HL-60/S4 treated with phorbol 12-myristate 13-acetate at 8.2 ng/mL for 4 days and 3 days (cell line): ENCODE data around the gene CLDN9.

Experiments
- in situ Hi-C: fragments of 300-500 bp; cut with MboI; formaldehyde crosslinking; loops from 2 replicates; pipeline ENCODE4 v1.15.0; 2022; ENCODE audit warnings: low sequenced_read_pairs

The CLDN9 gene

DNA sequence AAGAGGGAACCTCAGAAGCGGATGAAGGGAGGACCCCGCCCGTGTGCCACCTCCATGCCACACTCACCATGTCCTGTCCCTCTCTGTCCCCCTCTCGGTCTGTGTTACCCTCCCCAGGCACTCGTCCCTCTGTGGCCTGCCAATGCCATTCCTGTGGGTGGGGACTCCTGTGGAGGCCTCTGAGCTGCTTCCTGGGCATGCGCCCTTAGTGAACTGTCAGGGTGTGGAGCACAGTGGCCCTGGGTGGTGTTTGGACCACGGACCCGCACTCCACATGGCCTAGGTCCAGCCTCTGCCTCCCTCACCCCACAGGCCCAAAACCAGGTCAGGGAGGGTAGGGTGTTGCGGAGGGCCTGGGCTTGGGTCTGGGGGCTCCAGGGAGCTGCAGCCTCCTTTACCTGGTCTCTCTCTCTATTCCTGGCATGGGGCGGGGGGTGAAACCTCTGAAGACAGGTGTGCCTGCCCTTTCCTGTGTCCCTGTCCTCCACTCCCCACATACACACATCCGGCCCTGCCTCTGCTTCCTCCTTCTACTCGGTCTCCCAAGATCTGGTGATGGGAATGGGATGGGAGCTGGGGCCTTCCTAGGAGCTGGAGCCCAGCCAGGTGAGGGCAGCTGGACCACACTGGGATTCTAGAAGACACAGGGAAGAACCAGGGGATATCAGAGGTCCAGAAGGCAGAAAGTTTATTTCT is 21.0 kb upstream of the CLDN9 start:
- in situ Hi-C loops: no loop called here

DNA sequence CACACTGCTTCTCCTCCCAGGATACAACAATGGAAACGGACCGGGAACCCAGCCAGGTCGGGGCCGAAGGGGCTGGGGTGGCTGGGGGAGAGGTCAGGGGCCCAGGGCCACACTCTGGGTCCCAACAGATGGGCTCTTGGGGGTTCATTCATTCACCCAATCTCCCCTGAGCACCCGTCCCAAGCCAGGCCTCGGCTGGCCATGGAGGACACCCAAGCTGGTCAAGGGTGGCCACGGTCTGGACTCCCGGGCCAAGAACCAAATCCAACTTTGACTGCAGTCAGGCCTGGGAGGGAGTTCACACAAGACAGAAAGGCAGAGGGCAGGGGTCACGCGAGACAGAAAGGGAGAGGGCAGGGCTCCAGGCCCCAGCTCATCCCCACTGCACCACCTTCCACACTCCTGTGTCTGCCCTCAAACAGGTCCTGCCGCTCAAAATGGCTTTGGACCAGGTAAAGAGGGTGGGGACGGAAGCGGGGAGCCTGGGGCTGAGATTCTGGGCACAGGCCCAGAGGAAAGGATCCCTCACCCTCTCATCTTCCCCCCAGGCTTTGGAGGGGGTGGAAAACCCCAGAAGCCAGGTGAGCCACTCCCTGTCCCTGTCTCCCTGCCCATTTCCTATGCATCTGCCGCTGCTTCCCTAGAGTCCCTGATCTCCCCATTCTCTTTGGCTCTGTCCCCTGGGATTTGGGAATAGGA is 20.2 kb upstream of the CLDN9 start:
- in situ Hi-C loops: no loop called here

DNA sequence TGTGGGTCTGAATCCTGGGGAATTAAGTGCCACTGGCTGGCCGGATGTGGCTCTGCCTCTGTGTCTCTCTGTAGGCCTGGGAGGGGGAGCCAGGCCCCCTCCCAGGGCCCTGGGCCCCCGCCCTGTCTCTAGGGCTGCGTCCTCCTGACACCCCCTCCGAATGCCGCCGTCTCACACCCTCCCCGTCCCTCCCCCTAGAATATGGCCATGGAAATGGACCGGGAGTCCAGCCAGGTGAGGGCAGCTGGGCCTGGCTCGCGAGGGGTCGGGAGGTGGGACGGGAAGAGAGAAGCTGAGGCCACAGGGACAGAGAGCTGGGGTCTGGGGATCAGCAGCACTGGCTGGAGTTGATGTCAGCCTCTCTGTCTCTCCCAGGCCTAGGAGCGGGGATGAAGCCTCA is 16.4 kb upstream of the CLDN9 start:
- in situ Hi-C loops: no loop called here

GRCh38 chr16:2999929-3000328 is 12.8 kb upstream of the CLDN9 start:
- in situ Hi-C loops: no loop called here

DNA sequence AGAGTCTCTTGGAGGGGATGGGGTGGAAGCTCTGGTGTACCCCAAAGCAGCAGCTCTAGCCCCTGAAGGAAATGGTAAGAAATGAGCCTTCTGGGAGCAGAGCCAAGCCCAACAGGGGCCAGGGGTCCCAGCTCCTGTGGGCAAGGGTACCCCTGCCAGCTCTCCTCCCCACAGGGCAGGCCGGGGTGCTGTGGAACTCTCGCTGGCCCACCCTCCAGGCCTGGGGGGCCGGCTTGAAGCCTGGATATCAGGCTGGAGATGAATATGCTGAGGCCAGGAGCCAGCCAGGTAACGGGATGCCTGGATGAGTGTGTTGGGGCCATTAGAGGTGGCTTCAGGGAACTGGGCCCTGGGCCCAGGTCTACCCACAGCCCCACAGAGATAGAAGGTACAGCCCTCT is 12.2 kb upstream of the CLDN9 start:
- in situ Hi-C loops: no loop called here

- in situ Hi-C loops: no loop called here
Measured at GRCh38 chr16:3001316-3001715, 11.4 kb upstream of the CLDN9 start.

- in situ Hi-C loops: no loop called here
Measured at GRCh38 chr16:3003582-3004270, 9.0 kb upstream of the CLDN9 start.

- in situ Hi-C loops: no loop called here
Measured at GRCh38 chr16:3004319-3004718, 8.4 kb upstream of the CLDN9 start.

- in situ Hi-C loops: no loop called here
Measured at GRCh38 chr16:3004781-3005284, 7.9 kb upstream of the CLDN9 start.

DNA sequence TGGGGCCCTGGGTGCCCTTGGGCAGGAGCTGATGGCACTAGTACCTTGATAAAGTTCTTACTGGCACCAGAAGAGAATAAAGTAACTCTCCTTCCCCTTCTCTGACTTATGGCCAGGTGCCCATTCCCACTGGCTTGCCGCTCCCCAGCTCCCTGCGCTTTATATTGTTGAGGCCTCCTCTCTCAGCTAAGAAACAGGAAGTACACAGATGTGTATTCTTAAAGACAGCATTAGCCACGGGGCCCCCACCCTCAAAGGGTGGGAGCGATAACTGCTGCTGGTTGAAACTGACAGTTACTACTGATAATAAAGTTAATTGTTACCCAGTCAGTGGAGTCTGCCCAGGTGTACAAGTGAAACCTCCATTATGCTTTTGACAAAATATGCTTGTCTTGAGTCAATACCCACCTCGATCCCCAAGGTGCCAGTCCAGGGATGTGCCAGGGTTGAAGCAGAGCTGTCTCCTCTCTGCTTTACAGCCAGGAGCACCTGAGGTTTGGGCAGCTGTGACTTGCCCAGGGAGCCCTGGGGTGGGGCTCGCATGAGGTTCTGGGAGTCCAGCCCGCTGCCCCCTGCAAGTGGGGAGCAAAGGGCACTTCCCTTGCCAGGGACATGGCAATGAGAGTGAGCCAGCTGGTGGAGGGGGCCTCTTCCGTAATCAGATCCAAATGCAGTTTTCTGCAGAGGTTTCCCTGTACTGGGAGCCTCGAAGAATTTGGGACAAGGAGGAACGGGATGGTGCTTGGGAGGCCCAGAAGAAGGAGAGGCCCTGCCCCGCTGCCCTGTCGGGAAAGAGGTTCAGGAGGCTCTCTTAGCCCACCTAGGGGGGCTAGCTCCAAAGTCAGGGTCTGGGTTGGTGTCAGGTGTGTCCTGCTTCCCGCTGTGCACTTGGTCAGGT is 5.4 kb upstream of the CLDN9 start:
- in situ Hi-C loops: no loop called here

- in situ Hi-C loops: no loop called here
Measured at GRCh38 chr16:3007957-3008689, 4.6 kb upstream of the CLDN9 start.

GRCh38 chr16:3008690-3009037 is 4.1 kb upstream of the CLDN9 start:
- in situ Hi-C loops: no loop called here

GRCh38 chr16:3009568-3010390 is 2.9 kb upstream of the CLDN9 start:
- in situ Hi-C loops: no loop called here

GRCh38 chr16:3010510-3010909 is 2.2 kb upstream of the CLDN9 start:
- in situ Hi-C loops: no loop called here

GRCh38 chr16:3012246-3012645 is 477 bp upstream of the CLDN9 start:
- in situ Hi-C loops: no loop called here

GRCh38 chr16:3013491-3013951 is 798 bp downstream of the CLDN9 start:
- in situ Hi-C loops: no loop called here

DNA sequence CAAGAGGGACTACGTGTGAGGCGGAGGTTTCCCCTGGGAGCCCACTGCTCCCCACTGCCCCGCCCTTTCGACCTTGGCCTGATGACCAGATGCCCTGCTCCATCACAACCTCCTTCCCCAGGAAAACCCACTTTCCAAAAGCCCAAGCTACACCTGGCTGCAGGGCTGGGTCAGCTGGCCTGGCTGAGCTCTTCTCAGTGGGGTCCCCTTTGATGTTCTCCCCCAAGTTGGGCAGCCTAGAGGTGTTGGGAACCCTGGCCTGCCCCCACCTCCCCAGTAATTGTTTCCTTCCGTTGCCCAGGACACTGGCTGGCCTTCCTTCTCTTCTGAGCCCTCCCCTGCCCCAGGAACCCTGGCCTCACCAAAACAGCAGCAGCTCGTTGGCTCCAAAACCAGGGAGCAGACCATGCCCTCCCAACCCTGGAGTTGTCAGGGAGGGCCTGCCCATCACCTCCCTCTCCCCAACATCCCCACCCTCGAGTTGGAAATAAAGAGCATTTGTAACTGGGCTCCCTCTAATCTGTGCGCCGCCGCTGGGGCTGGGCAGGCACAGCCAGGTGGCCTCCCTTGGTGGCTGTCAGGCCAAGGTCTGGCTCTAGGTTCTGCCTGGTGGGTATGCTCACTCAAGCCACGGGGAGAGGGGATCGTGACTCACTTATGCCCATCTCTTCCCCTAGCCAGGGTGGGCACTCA is 1.4 kb downstream of the CLDN9 start:
- in situ Hi-C loops: no loop called here

DNA sequence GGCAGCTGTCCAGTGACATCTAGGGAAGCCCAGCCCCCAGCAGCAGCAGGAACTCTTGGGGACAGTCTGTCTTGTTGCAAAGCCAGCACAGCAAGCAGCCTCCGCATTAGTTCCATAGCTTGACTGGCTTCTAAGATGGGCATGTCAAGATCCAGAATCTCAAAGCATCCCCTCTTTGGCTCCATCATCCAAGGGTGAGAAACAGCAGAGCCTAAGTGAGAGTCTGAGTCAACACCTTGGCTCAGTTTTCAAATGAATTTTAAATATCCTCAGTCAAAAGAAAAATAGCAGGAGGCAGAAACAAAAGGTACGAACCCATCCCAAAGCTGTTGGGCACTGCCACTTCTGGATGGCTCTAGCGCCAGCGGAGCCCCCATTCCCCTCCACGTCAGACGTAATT is 2.2 kb downstream of the CLDN9 start:
- in situ Hi-C loops: no loop called here
